K562 treated with DMSO at 1 percent for 24 hours (cell line): ENCODE data around the gene HACL1. TPM values are rescaled to one million over a fixed set of nuclear protein-coding genes. Genes with fewer than 3 reads are reported as not detected.

ENCODE experiments used
- total RNA-seq: library from RNA; unstranded; fragments of 300-600 nt; gene quantifications from 2 replicates; pipeline ENCODE4 v1.2.3, GENCODE V29; 2022; ENCODE audit warnings: low read depth; ENCODE audit not compliant: insufficient read depth

Gene HACL1
- total RNA-seq: 53.1 and 58.6 TPM in 2 replicates

GRCh38 chr3:15601399-15602145 lies at the start of gene HACL1, which contains the start of gene BTD:
TSS of gene HACL1 (minus strand) at chr3:15601569. CDS start at chr3:15601463, 106 bp downstream.
TSS of gene BTD (plus strand) at chr3:15601745. CDS start at chr3:15635440, 33,695 bp downstream.

GRCh38 chr3:15521573-15521965 lies 79.8 kb downstream of the HACL1 start, which contains the start of gene COLQ:
TSS of gene COLQ (minus strand) at chr3:15521706. CDS start at chr3:15521625, 81 bp downstream.

Other genes starting within 250 kb of the HACL1 start
- gene METTL6, start 174.0 kb downstream of the HACL1 start, total RNA-seq: 13.0 and 13.5 TPM in 2 replicates
- gene EAF1, start 174.0 kb downstream of the HACL1 start, total RNA-seq: 14.9 and 18.7 TPM in 2 replicates
- gene COLQ, start 79.9 kb downstream of the HACL1 start, total RNA-seq: 0.25 TPM in 1 of 2 replicates, not detected in the other
- 14.8 and 15.3 TPM in 2 replicates for gene BTD, start 176 bp upstream of the HACL1 start, total RNA-seq
- 17.4 and 22.6 TPM in 2 replicates for gene ANKRD28, start 196.4 kb upstream of the HACL1 start, total RNA-seq